Astrocyte of the spinal cord (primary cell): Measurements from ENCODE around the gene CHERP.
A peak's percentile ranks its signal among the peaks of the same experiment; 100 is the strongest.
"Not testable (repeated sequence)": the region's sequence is repeated elsewhere in the genome, so short reads cannot be mapped to it uniquely, and the experiment has no call there.

Source experiments
- DNase-seq: peaks from one replicate; pipeline ENCODE4 v3.0.0; 2011; ENCODE audit warnings: low read depth, low spot score
- H3K4me3 ChIP-seq: 2 replicates; pipeline ENCODE4 v1.5.1; 2011; ENCODE audit warnings: low read depth, mild to moderate bottlenecking, low read length, moderate library complexity
- CTCF ChIP-seq: IDR thresholded peaks from 2 replicates; pipeline ENCODE4 v1.5.1; 2012; ENCODE audit warnings: low read depth, mild to moderate bottlenecking, low read length, inconsistent platforms
- in situ Hi-C: cut with HindIII; loops from 2 replicates; pipeline ENCODE4 v1.10.0; 2017; ENCODE audit warnings: low sequenced_read_pairs

The CHERP gene

GRCh38 chr19:16476401-16476800 is 65.8 kb downstream of the CHERP start:
- in situ Hi-C loops, result no loop called here
- no peak overlapping the region for H3K4me3 ChIP-seq
- no peak for DNase-seq
- TF ChIP-seq CTCF, result no peak

DNA sequence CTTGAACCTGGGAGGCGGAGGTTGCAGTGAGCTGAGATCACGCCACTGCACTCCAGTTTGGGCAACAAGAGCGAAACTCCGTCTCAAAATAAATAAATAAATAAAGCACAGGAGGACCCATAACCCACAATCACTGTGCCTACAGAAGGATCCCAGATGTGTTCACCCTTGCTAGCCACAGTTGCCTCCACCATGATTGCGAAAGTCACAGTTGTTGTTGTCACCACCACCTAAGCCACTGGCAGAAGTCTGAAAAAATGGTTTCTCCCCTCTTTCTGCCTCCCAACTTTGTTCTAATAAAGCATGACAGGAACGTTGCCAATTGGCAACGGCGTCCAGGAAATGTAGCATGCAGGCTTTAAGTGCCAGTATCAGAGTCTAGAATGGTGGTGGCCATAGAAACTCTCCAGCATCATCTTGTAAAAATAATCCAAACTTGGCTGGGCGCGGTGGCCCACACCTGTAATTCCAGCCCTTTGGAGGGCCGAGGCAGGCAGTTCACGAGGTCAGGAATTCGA is 68.3 kb downstream of the CHERP start:
- TF ChIP-seq CTCF, result no peak
- DNase-seq, result no peak
- in situ Hi-C loops, result no loop called here
- H3K4me3 ChIP-seq, result no peak overlapping the region

DNA sequence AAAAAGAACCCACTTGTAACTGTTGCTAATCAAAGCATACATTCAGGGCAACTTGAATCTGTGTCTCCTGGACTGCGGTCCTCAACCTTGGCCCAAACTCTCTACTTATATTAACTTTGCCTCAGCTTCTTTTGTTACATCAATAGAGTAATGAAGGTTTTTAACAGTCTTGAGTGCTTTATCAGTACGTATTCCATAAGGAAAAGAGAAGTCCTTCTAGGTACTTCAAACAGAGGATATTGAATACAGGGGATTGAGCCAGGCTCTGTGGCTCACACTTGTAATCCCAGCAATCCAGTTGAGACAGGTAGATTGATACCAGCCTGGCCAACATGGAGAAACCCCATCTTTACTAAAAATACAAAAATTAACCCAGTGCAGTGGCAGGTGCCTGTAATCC is 69.2 kb downstream of the CHERP start:
- in situ Hi-C loops, result no loop called here
- no peak overlapping the region for H3K4me3 ChIP-seq
- TF ChIP-seq CTCF, result no peak
- DNase-seq, result no peak

DNA sequence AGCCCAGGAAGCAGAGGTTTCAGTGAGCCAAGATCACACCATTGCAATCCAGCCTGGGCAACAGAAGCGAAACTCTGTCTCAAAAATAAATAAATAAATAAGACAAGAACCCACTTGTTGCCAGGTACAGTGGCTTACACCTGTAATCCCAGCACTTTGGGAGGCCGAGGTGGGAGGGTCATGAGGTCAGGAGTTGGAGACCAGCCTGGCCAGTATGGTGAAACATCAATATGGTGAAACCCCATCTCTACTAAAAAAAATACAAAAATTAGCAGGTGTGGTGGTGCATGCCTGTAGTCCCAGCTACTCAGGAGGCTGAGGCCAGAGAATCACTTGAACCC is 69.7 kb downstream of the CHERP start:
- H3K4me3 ChIP-seq, result peak overlapping the region; percentile 51
- DNase-seq, in situ Hi-C loops: not testable (repeated sequence)

DNA sequence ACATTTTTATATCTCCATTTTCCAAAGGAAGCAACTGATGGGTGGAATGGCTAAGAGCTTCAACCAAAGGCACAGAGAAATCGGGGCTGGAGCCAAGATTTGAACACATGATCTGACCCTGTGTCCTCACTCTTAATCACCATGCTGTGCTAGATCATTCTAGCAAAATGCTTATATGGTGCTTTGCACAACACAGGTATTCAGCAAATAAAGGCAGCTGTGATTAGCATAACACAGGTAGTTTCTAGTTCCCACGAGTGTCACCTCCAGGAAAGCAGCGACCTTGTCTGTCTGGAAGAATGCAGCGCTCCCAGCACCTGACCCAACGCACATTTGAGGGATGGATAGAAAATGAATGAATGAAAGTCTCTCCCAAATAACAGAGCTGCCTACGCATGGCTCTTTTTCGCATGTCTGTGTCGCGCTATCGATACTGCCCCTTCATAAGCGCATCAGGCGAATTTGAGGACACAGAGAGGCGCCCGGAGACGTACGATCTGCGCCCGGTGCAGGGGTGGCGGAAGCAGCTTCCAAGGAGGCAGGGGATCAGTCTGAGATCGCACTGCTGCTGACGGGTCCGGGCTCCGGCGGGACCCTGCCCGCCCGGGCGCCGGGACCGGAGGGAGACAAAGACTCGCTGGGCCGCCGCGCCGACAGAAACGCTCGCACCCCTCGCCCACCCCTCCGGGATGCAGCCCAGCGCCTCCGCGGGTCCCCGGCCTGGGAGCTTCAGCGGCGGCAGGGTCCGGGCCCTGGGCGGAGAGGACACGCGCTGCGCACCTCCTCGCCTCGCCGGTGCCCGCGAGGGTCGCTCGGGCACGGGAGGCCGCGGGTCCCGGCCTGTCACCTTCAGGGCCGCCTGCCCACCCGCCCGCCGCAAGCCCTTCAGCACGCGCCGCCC is 71.1 kb downstream of the CHERP start:
- peak overlapping the region; percentile 72 for H3K4me3 ChIP-seq
- peak; percentile 36 for DNase-seq
- TF ChIP-seq CTCF, result no peak
- in situ Hi-C loops, result no loop called here

DNA sequence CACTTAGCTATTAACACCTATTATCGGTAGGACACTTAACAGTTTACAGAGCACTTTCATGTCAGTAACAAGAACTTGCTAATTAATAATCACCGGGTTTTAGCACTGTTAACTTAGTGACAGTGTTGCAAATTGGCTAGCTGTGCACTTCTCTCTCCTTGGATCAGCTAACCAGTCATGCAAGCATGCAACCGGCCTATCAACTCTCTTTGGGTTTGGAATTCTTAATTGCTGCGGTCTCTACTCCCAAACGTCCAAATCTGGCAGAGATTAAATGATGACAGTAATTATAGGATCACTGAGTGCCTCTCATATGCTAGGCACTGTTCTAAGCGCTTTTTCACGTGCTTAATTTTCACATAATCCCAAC is 71.7 kb downstream of the CHERP start:
- no peak for TF ChIP-seq CTCF
- in situ Hi-C loops, result no loop called here

More for the DNA sequence above, 71.7 kb downstream of the CHERP start:
- H3K4me3 ChIP-seq, result peak overlapping the region; percentile 72
- no peak for DNase-seq
